GM21528 (cell line): Measurements from ENCODE around the gene UNC119.
A peak's percentile ranks its signal among the peaks of the same experiment; 100 is the strongest.
"Not testable (repeated sequence)": the region's sequence is repeated elsewhere in the genome, so short reads cannot be mapped to it uniquely, and the experiment has no call there.

Experiments
- ATAC-seq: cut with Tn5 transposase; IDR thresholded peaks from one replicate; pipeline ENCODE4 v1.9.1; 2021; ENCODE audit warnings: mild to moderate bottlenecking, moderate library complexity; ENCODE audit not compliant: unreplicated experiment, low FRiP score

UNC119 gene

GRCh38 chr17:28552176-28552999 lies at the start of gene UNC119:
Gene UNC119, minus strand, starts transcription at chr17:28552624. Its CDS starts 67 bp downstream, at chr17:28552557.
- ATAC-seq, result peak; percentile 48

- ATAC-seq, result peak; percentile 50
These were observed 47.1 kb upstream of the UNC119 start for GRCh38 chr17:28599311-28600184.

GRCh38 chr17:28598799-28599310 lies 46.4 kb upstream of the UNC119 start, which contains the start of gene SPAG5:
Gene SPAG5, minus strand, starts transcription at chr17:28599025. Its CDS starts 79 bp downstream, at chr17:28598946.
- peak; percentile 76 for ATAC-seq

GRCh38 chr17:28598389-28598788 lies 46.0 kb upstream of the UNC119 start:
- ATAC-seq, result peak; percentile 3

GRCh38 chr17:28597606-28598383 lies 45.4 kb upstream of the UNC119 start:
- no peak for ATAC-seq

DNA sequence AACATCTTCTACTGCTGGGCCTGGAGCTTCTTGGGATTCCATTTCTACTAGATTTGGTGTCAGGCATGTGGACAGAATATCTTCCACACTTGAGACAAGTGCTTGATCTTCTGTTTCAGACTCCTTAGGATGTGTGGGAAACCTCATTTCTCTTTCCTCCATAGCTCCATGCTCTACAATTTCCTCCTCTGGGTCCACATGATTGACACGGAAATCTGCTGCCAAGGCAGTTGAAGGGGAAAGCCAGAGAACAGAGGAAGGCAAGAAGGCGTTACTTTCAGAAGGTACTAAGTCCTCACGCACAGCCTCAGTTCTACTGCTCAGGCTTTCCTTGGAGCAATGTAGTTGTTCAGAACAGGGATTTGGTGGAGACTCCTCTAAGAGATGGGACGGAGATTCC lies 39.8 kb upstream of the UNC119 start:
- ATAC-seq, result no peak

DNA sequence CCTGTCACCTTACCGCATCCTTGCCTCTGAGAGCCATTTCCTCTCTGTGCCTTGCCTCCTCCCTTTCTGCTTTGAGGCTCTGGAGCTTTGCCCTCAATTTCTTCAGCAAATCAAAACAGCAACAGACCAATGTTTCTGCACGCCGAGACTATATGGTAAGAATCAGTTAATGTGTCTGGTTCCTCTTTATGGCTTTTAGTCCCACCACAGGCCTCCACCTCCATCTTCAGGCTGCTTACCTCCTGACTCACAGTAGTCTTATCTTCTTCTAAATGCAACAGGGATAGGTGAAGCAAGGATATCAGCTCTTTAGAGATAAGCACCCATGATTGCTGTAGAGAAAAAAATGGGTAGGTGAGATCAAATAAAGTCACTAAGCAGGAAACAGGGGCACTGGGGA lies 33.4 kb upstream of the UNC119 start:
- no peak for ATAC-seq

- no peak for ATAC-seq
These were observed 32.0 kb upstream of the UNC119 start for GRCh38 chr17:28584434-28584833.

GRCh38 chr17:28582513-28582912 lies 30.1 kb upstream of the UNC119 start:
- ATAC-seq, result no peak

- ATAC-seq, result no peak
These were observed 28.5 kb upstream of the UNC119 start for GRCh38 chr17:28580959-28581358.

- no peak for ATAC-seq
These were observed 27.1 kb upstream of the UNC119 start for GRCh38 chr17:28579526-28579925.

DNA sequence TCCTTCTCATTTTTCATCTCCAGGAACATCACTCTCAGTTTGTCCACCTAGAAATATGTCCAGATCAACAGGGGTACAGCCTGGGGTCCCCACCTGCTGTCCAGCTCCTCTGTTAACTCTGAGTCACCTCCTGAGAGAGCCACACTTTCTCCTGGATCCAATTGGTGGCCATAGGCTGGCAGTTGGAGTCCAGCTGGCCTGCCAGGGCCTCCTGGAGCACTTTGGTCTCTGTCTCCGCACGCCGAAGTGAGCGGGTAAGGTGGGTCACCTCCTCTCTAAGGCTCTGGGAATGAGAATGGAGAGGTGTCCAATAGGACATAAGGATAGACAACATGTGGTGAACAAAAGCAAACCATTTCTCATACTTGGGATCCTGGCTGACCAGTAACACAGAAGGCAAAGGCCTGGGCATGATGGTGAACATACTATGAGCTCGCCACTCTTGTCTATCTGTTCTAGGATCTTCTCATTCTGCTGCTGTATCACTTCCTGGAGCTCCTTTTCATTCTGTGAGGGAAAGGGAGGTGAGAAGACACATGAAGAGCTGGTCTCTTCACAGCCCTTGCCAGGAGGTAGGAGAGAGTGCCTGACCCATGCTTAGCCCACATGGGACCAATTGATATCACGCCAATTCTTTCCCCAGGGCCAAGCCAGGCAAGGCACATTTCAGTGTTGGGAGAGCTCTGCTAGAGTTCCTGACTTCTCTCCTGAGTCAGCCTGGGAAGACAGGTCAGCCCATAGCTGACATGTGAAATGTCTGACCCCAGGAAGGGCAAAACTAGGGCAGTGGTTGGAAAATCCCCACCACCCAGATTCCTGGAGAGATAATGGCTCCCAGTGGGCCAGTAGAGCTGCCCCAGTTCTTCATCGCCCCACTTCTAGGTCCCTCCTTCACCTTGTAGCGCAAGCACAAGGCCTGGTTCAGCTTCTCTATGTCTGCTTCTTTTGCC lies 26.1 kb upstream of the UNC119 start:
- ATAC-seq, result no peak

GRCh38 chr17:28577466-28577824 lies 25.0 kb upstream of the UNC119 start:
- no peak for ATAC-seq

DNA sequence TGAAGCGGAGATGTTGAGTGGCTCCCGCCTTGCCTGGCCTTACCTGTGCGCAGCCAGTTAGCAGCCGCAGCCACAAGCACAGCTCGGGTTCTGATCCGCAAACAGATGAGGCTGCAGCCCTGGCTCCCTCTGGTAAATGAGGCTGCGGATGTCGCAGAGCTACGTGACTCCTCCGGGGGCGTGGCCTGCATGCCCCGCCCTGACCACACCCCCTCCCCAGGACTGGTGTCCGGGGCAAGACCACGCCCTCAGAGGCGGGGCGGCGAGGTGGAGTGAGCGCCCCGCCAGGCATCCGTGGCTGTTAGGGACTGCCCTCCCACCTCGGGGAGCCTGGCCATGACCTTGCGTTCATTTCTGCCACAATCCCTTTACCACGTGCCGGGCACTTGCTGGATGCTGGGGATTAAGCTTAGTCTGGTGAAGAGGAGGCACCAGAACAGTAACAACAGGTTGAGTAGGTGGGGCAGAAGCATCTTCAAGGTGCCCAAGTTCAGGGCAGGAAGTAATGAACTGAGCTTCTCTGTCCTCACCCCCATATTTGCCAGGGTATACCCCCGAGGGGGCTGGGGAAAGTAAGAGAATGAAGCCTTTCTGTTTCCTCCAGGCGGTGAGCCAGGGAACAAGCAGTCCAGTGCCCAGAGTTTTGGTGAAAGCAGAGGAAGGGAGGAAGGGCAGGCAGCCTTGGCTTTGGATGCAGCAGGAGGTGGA lies 24.5 kb upstream of the UNC119 start, which contains the start of gene ALDOC:
TSS of gene ALDOC (minus strand) at position 138 of the 708 bp plus-strand sequence. CDS start 1,363 bp downstream, outside the sequence.
- peak; percentile 87 for ATAC-seq

DNA sequence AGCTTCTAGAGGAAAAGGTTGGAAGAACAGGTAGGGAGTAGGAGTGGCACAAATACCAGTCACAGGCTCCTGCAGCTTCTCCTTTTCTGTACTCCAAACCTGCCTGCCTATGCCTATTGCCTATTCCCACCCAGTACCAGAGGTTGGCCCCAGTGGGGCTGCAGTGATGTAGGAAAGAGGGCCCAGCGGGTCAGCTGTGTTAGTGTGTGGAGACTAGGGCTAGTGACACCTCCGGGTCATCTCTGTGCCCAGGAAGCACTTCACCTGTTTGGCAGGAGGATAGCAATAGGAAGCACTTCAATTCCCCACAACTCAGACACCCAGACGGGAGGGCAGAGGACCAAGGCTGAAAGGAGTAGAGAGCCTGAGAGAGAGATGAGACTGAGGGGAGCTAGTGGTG lies 23.6 kb upstream of the UNC119 start:
- not testable (repeated sequence) for ATAC-seq

GRCh38 chr17:28575126-28575795 lies 22.8 kb upstream of the UNC119 start:
- ATAC-seq, result no peak

DNA sequence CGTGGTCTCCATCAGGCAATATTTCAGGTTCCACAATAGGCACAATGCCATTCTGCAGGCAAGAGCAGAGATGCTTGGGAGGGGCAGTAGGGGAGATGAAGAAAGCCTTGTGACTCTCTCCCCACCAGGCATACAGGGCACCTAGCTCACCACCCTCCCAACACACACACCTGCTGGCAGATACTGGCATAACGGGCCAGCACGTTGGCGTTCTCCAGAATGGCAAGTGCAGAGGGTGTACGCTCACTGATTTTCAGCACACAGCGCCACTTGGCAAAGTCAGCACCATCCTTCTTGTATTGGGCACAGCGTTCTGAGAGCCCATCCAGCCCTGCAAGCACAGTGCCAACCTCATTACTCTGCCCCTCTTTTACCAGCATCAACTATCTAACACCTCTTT lies 22.1 kb upstream of the UNC119 start:
- no peak for ATAC-seq

GRCh38 chr17:28573966-28574480 lies 21.6 kb upstream of the UNC119 start:
- ATAC-seq, result no peak
